Endothelial cell of umbilical vein (primary cell): ENCODE measurements around the gene COL9A3. TPM values are rescaled to one million over a fixed set of nuclear protein-coding genes. Genes with fewer than 3 reads are reported as not detected.

Source experiments
- BruUV-seq: library from RNA; stranded (reverse); fragments of 400-500 nt; replicated peaks from 2 replicates; lab custom pipeline; 2021; lab: Mats Ljungman, UMichigan
- CTCF ChIA-PET: fragments of 300-600, 350-600 bp; sonication (Branson Sonifier 250); formaldehyde crosslinking; loops from one replicate; lab custom pipeline; 2021; ENCODE audit warnings: antibody characterized with exemption, inconsistent platforms; lab: Charles Lee
- POLR2A ChIA-PET: fragments of 300-600, 350-600 bp; sonication (Branson Sonifier 250); formaldehyde crosslinking; loops from one replicate; lab custom pipeline; 2021; ENCODE audit warnings: antibody characterized with exemption, inconsistent platforms; lab: Charles Lee
- DNase-seq: peaks from one replicate; pipeline ENCODE4 v3.0.0-alpha.2; 2011; ENCODE audit warnings: low read depth, low spot score
- FAIRE-seq: peaks from 2 replicates; lab custom pipeline; 2011; peaks lifted over from hg19 to GRCh38; lab: Jason Lieb, UNC
- H2AFZ ChIP-seq: 2 replicates; pipeline ENCODE4 v1.6.0; 2012; ENCODE audit warnings: low read depth, low read length, control low read depth, inconsistent platforms
- H3K27ac ChIP-seq: 2 replicates; pipeline ENCODE4 v1.5.1; 2011; ENCODE audit warnings: low read depth, mild to moderate bottlenecking, control low read depth, low read length, moderate library complexity; ENCODE audit not compliant: insufficient read depth
- H3K27me3 ChIP-seq, 2 experiments: 2 replicates each; pipeline versions ENCODE4 v1.6.0 to v1.6.1; 2011; ENCODE audit warnings: low read length in 2 of 2, mixed read lengths in 1 of 2; ENCODE audit not compliant: control insufficient read depth in 2 of 2, insufficient read depth in 2 of 2
- H3K36me3 ChIP-seq, 2 experiments: 2 replicates in 1 of 2; 3 replicates in 1 of 2; pipeline ENCODE4 v1.5.1; 2011; ENCODE audit warnings: low read length in 2 of 2, mild to moderate bottlenecking in 1 of 2, moderate library complexity in 1 of 2; ENCODE audit not compliant: control insufficient read depth in 2 of 2, insufficient read depth in 2 of 2; ENCODE audit errors: extremely low read depth in 1 of 2
- H3K4me1 ChIP-seq: 3 replicates; pipeline ENCODE4 v1.5.1; 2011; ENCODE audit warnings: mild to moderate bottlenecking, low read length; ENCODE audit not compliant: control insufficient read depth, insufficient read depth; ENCODE audit errors: extremely low read depth
- H3K4me2 ChIP-seq: 2 replicates; pipeline ENCODE4 v1.6.1; 2011; ENCODE audit warnings: low read length, control low read depth, mixed read lengths; ENCODE audit not compliant: insufficient read depth
- H3K4me3 ChIP-seq, 3 experiments: fragments of 200-600 bp in 1 of 3; sonication (generic), shearing (Covaris generic) in 1 of 3; replicated peaks in 1 of 3; 2 replicates each; pipeline ENCODE4 v1.5.1; 2011 to 2016; ENCODE audit warnings: control low read depth in 3 of 3, low read length in 3 of 3, mild to moderate bottlenecking in 2 of 3, inconsistent platforms in 1 of 3, low read depth in 1 of 3, moderate library complexity in 1 of 3; ENCODE audit not compliant: insufficient read depth in 1 of 3
- H3K79me2 ChIP-seq: 2 replicates; pipeline ENCODE4 v1.6.0; 2012; ENCODE audit warnings: low read length, inconsistent platforms; ENCODE audit not compliant: control insufficient read depth, insufficient read depth
- H3K9ac ChIP-seq: replicated peaks from 2 replicates; pipeline ENCODE3; 2011; ENCODE audit warnings: low read length, control low read depth; ENCODE audit not compliant: insufficient read depth; ENCODE audit errors: extremely low read depth
- H3K9me1 ChIP-seq: replicated peaks from 3 replicates; pipeline ENCODE4 v1.6.0; 2011; ENCODE audit warnings: mild to moderate bottlenecking, low read length; ENCODE audit not compliant: control insufficient read depth, insufficient read depth; ENCODE audit errors: extremely low read depth
- H3K9me3 ChIP-seq: replicated peaks from 2 replicates; pipeline ENCODE4 v1.5.1; 2012; ENCODE audit warnings: low read length, inconsistent platforms; ENCODE audit not compliant: control insufficient read depth, insufficient read depth
- H4K20me1 ChIP-seq: replicated peaks from 2 replicates; pipeline ENCODE3; 2011; ENCODE audit warnings: mild to moderate bottlenecking, low read length; ENCODE audit not compliant: control insufficient read depth, insufficient read depth; ENCODE audit errors: extremely low read depth
- EZH2 ChIP-seq: IDR thresholded peaks from 2 replicates; pipeline ENCODE4 v1.6.1; 2012; ENCODE audit warnings: borderline replicate concordance, low read depth, mild to moderate bottlenecking, moderate library complexity, low read length, inconsistent platforms; ENCODE audit not compliant: severe bottlenecking
- FOS ChIP-seq: IDR thresholded peaks from 2 replicates; pipeline ENCODE4 v1.6.1; 2011; ENCODE audit warnings: mild to moderate bottlenecking, low read length, moderate library complexity, borderline replicate concordance; ENCODE audit not compliant: insufficient read depth
- GATA2 ChIP-seq: IDR thresholded peaks from 2 replicates; pipeline ENCODE4 v1.7.0; 2011; ENCODE audit warnings: low read depth, mild to moderate bottlenecking, moderate library complexity, mixed read lengths, low read length; ENCODE audit not compliant: insufficient read length, insufficient read depth
- JUN ChIP-seq: IDR thresholded peaks from 2 replicates; pipeline ENCODE4 v1.6.1; 2011; ENCODE audit warnings: borderline replicate concordance, low read depth; ENCODE audit not compliant: insufficient read length, insufficient read depth
- MYC ChIP-seq: IDR thresholded peaks from one replicate; pipeline ENCODE4 v1.6.1; 2011; ENCODE audit warnings: mild to moderate bottlenecking, low read depth, low read length
- POLR2A ChIP-seq: IDR thresholded peaks from 2 replicates; pipeline ENCODE4 v1.6.1; 2012; ENCODE audit warnings: low read depth, mild to moderate bottlenecking, control low read depth, low read length
- POLR2AphosphoS5 ChIP-seq: IDR thresholded peaks from 2 replicates; pipeline ENCODE4 v1.6.1; 2012; ENCODE audit warnings: low read depth, mild to moderate bottlenecking, control low read depth, low read length, moderate library complexity; ENCODE audit not compliant: insufficient read depth
- dilution Hi-C: fragments of 300-500 bp; cut with MboI; formaldehyde crosslinking; loops from one replicate; pipeline ENCODE4 v1.15.0; 2019; ENCODE audit warnings: low sequenced_read_pairs; ENCODE audit not compliant: extremely low pct_ligation_motif_present
- intact Hi-C: fragments of 100-400 bp; cut with micrococcal nuclease; formaldehyde crosslinking; loops from one replicate; pipeline ENCODE4 v1.10.0; 2022
- polyA plus RNA-seq, 4 experiments: library from polyadenylated mRNA; depleted of rRNA in 3 of 4; stranded (reverse) in 3 of 4; unstranded in 1 of 4; fragments of >200 nt; gene quantifications; 2 replicates each; pipeline versions ENCODE4 v1.2.1 to v1.2.3, GENCODE V29; 2011 to 2012; ENCODE audit warnings: missing spikeins in 1 of 4
- total RNA-seq: library from RNA; stranded (reverse); gene quantifications from 2 replicates; pipeline ENCODE4 v1.2.3, GENCODE V29; 2021
- TF ChIP-seq, protein P1 (sequence below), 2 donors: IDR thresholded peaks; 1 replicate in 1 of 2; 2 replicates in 1 of 2; pipeline ENCODE4 v1.5.1; 2011; ENCODE audit warnings: low read length in 2 of 2, mild to moderate bottlenecking in 2 of 2, moderate library complexity in 2 of 2, control low read depth in 1 of 2, inconsistent platforms in 1 of 2, low read depth in 1 of 2; ENCODE audit not compliant: insufficient read depth in 1 of 2; ENCODE audit errors: extremely low read depth in 1 of 2
- TF ChIP-seq, protein P2 (sequence below): IDR thresholded peaks from 2 replicates; pipeline ENCODE4 v1.6.1; 2011; ENCODE audit not compliant: insufficient read depth, insufficient read length

COL9A3 gene
- total and polyA plus RNA-seq, 2 donors (not counting 3 experiments of a cell fraction or from before 2014, with no cell fraction given) = 0.46 to 0.60 TPM

DNA sequence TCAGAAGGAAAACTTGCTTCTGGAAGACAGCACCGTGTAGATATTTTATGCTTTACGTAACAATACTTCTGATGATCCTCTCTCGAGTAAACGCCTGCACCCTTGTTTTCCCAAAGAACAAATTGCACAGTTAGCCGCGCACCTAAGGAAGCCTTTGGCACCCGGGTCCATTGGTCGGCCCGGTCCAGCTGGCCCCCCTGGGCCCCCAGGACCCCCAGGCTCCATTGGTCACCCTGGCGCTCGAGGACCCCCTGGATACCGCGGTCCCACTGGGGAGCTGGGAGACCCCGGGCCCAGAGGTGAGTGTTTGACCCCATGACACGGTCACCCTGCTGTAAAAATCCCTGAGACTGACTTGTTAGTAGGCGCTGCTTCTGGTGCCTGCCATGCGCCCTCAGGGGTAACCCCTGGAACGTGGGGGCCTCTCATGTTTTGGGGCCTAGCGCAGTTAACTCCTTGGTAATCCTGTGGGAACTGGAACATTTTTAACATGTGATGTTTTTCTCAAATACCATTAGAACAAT lies 20.2 kb downstream of the COL9A3 start:
- FAIRE-seq = no peak
- H3K4me2 ChIP-seq = no peak overlapping the region
- H3K27me3 ChIP-seq = no peaks in the 10 kb centered on the region
- DNase-seq = no peak
- H4K20me1 ChIP-seq = no peaks in the 10 kb centered on the region
- H3K9me1 ChIP-seq = no peaks in the 10 kb centered on the region
- BruUV-seq = no TSS peak
- H3K27ac ChIP-seq = no peak overlapping the region
- no peak overlapping the region for H2AFZ ChIP-seq
- intact Hi-C loops = no loop called here
- ChIA-PET POLR2A (no interaction called here), CTCF (no interaction called here)
- H3K9ac ChIP-seq = no peak overlapping the region
- no peaks in the 10 kb centered on the region for H3K36me3 ChIP-seq
- H3K79me2 ChIP-seq = no peaks in the 10 kb centered on the region
- TF ChIP-seq FOS (no peak), POLR2A (no peak), POLR2AphosphoS5 (no peak), EZH2 (no peak), JUN (no peak), GATA2 (no peak), MYC (no peak)
- TF ChIP-seq, protein P1, sequence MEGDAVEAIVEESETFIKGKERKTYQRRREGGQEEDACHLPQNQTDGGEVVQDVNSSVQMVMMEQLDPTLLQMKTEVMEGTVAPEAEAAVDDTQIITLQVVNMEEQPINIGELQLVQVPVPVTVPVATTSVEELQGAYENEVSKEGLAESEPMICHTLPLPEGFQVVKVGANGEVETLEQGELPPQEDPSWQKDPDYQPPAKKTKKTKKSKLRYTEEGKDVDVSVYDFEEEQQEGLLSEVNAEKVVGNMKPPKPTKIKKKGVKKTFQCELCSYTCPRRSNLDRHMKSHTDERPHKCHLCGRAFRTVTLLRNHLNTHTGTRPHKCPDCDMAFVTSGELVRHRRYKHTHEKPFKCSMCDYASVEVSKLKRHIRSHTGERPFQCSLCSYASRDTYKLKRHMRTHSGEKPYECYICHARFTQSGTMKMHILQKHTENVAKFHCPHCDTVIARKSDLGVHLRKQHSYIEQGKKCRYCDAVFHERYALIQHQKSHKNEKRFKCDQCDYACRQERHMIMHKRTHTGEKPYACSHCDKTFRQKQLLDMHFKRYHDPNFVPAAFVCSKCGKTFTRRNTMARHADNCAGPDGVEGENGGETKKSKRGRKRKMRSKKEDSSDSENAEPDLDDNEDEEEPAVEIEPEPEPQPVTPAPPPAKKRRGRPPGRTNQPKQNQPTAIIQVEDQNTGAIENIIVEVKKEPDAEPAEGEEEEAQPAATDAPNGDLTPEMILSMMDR (IDR thresholded peaks at IDR 0.05; ENCODE audit: extremely low read depth in 1 of 2, insufficient read depth in 1 of 2, low read depth in 1 of 2, low read length in 2 of 2) = no peak
- TF ChIP-seq, protein P2, sequence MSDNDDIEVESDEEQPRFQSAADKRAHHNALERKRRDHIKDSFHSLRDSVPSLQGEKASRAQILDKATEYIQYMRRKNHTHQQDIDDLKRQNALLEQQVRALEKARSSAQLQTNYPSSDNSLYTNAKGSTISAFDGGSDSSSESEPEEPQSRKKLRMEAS = no peak
- no peaks in the 10 kb centered on the region for H3K9me3 ChIP-seq
- H3K4me3 ChIP-seq = no peak overlapping the region
- dilution Hi-C loops = no loop called here
- H3K4me1 ChIP-seq = no peaks in the 10 kb centered on the region
